D721Med (cell line): ENCODE results near the gene UAP1L1.

Experiments used
- DNase-seq: peaks from one replicate; pipeline ENCODE4 v3.0.0; 2011; ENCODE audit warnings: low spot score; ENCODE audit not compliant: insufficient read length
- FAIRE-seq: peaks from 2 replicates; lab custom pipeline; 2011; peaks lifted over from hg19 to GRCh38; lab: Jason Lieb, UNC
- CTCF ChIP-seq: IDR thresholded peaks from 2 replicates; pipeline ENCODE4 v1.5.1; 2012; ENCODE audit warnings: mild to moderate bottlenecking, control low read depth; ENCODE audit not compliant: insufficient read depth; ENCODE audit errors: missing control alignments

UAP1L1 gene

GRCh38 chr9:137107982-137108381 is 30.7 kb downstream of the UAP1L1 start:
- no peak for TF ChIP-seq CTCF
- no peak for FAIRE-seq
- no peak for DNase-seq

GRCh38 chr9:137108608-137109249 is 31.4 kb downstream of the UAP1L1 start:
- FAIRE-seq, result no peak
- no peak for TF ChIP-seq CTCF
- no peak for DNase-seq

- FAIRE-seq (no peak), DNase-seq (no peak)
- no peak for TF ChIP-seq CTCF
Measured at GRCh38 chr9:137109250-137110146, 32.2 kb downstream of the UAP1L1 start.

GRCh38 chr9:137110147-137110910 is 33.0 kb downstream of the UAP1L1 start:
- TF ChIP-seq CTCF, result no peak
- FAIRE-seq (no peak), DNase-seq (no peak)

- no peak for DNase-seq
- no peak for FAIRE-seq
- no peak for TF ChIP-seq CTCF
Measured at GRCh38 chr9:137110911-137111787, 33.8 kb downstream of the UAP1L1 start.

GRCh38 chr9:137111788-137112563 is 34.7 kb downstream of the UAP1L1 start:
- no peak for TF ChIP-seq CTCF
- DNase-seq (no peak), FAIRE-seq (no peak)
